ENCODE results near the gene ADRM1. TPM values are rescaled to one million over a fixed set of nuclear protein-coding genes. Genes with fewer than 3 reads are reported as not detected.

Gene ADRM1
- total RNA-seq, 1 donor from 2014 or later = 87.2 TPM

DNA sequence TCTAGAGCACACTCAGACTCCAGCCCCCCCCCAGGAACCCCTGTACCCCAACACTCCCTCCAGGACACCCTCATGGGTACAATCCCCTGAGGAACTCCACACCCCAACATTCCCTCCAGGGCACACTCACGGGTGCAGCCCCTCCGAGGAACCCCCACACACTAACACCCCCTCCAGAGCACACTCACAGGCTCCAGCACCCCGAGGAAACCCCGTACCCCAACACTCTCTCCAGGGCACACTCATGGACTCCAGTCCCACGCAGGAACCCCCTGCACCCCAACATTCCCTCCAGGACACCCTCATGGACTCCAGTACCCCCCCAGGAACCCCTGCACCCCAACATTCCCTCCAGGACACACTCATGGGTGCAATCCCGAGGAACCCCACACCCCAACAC, 32.7 kb downstream of the ADRM1 start:
- peaks cover 23% of the 10 kb centered on the region for H3K36me3 Mint-ChIP-seq (ENCODE audit: low read depth)
- H3K27me3 Mint-ChIP-seq (ENCODE audit: low read depth) = no peaks in the 10 kb centered on the region
- H3K9me3 Mint-ChIP-seq (ENCODE audit: low read depth) = no peaks in the 10 kb centered on the region
- no peak for DNase-seq (ENCODE audit: low spot score)
- H3K4me1 Mint-ChIP-seq (ENCODE audit: low read depth) = no peaks in the 10 kb centered on the region
- no peak overlapping the region for H3K4me3 Mint-ChIP-seq (ENCODE audit: unreplicated experiment)
- TF ChIP-seq, protein P1, sequence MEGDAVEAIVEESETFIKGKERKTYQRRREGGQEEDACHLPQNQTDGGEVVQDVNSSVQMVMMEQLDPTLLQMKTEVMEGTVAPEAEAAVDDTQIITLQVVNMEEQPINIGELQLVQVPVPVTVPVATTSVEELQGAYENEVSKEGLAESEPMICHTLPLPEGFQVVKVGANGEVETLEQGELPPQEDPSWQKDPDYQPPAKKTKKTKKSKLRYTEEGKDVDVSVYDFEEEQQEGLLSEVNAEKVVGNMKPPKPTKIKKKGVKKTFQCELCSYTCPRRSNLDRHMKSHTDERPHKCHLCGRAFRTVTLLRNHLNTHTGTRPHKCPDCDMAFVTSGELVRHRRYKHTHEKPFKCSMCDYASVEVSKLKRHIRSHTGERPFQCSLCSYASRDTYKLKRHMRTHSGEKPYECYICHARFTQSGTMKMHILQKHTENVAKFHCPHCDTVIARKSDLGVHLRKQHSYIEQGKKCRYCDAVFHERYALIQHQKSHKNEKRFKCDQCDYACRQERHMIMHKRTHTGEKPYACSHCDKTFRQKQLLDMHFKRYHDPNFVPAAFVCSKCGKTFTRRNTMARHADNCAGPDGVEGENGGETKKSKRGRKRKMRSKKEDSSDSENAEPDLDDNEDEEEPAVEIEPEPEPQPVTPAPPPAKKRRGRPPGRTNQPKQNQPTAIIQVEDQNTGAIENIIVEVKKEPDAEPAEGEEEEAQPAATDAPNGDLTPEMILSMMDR (IDR thresholded peaks at IDR 0.05) = no peak
- no peak overlapping the region for H3K27ac Mint-ChIP-seq (ENCODE audit: unreplicated experiment)

GRCh38 chr20:62336329-62336728, 33.5 kb downstream of the ADRM1 start:
- TF ChIP-seq, protein P1 (IDR thresholded peaks at IDR 0.05) = no peak
- Mint-ChIP-seq H3K4me1 (ENCODE audit: low read depth) (no peaks in the 10 kb centered on the region), H3K27ac (ENCODE audit: unreplicated experiment) (no peak overlapping the region), H3K9me3 (ENCODE audit: low read depth) (no peaks in the 10 kb centered on the region), H3K27me3 (ENCODE audit: low read depth) (no peaks in the 10 kb centered on the region), H3K4me3 (ENCODE audit: unreplicated experiment) (no peak overlapping the region), H3K36me3 (ENCODE audit: low read depth) (peaks cover 26% of the 10 kb centered on the region)
- no peak for DNase-seq (ENCODE audit: low spot score)

- H3K36me3 Mint-ChIP-seq (ENCODE audit: low read depth) = peaks cover 28% of the 10 kb centered on the region
Measured at GRCh38 chr20:62336775-62337557, 34.2 kb downstream of the ADRM1 start.

GRCh38 chr20:62337558-62338293, 34.9 kb downstream of the ADRM1 start:
- H3K4me1 Mint-ChIP-seq (ENCODE audit: low read depth) = no peaks in the 10 kb centered on the region
- DNase-seq (ENCODE audit: low spot score) = no peak
- no peak overlapping the region for H3K27ac Mint-ChIP-seq (ENCODE audit: unreplicated experiment)
- no peaks in the 10 kb centered on the region for H3K9me3 Mint-ChIP-seq (ENCODE audit: low read depth)
- TF ChIP-seq, protein P1 (IDR thresholded peaks at IDR 0.05) = no peak
- H3K27me3 Mint-ChIP-seq (ENCODE audit: low read depth) = no peaks in the 10 kb centered on the region
- H3K4me3 Mint-ChIP-seq (ENCODE audit: unreplicated experiment) = no peak overlapping the region
- H3K36me3 Mint-ChIP-seq (ENCODE audit: low read depth) = peaks cover 29% of the 10 kb centered on the region

More at GRCh38 chr20:62336775-62337557, 34.2 kb downstream of the ADRM1 start:
- TF ChIP-seq, protein P1 (IDR thresholded peaks at IDR 0.05) = no peak
- DNase-seq (ENCODE audit: low spot score) = no peak
- Mint-ChIP-seq H3K4me1 (ENCODE audit: low read depth) (no peaks in the 10 kb centered on the region), H3K27ac (ENCODE audit: unreplicated experiment) (no peak overlapping the region), H3K9me3 (ENCODE audit: low read depth) (no peaks in the 10 kb centered on the region), H3K4me3 (ENCODE audit: unreplicated experiment) (no peak overlapping the region), H3K27me3 (ENCODE audit: low read depth) (no peaks in the 10 kb centered on the region)

DNA sequence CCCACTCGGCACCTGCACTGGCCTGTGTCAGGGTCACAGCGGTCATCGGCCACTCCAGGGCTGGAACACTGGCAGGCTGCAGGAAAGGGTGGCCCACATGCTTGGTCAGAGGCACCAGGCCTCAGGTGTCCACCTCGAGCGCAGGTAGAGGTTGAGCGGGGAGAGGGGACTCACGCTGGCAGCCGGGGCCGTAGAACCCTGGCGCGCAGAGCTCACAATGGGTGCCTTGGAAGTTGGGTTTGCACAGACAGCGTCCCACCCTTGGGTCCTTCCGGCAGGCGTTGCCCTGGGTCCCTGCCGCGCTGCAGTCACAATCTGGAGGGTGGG, 35.5 kb downstream of the ADRM1 start:
- peaks cover 34% of the 10 kb centered on the region for H3K36me3 Mint-ChIP-seq (ENCODE audit: low read depth)
- no peaks in the 10 kb centered on the region for H3K27me3 Mint-ChIP-seq (ENCODE audit: low read depth)
- DNase-seq (ENCODE audit: low spot score) = no peak
- TF ChIP-seq, protein P1 (IDR thresholded peaks at IDR 0.05) = no peak
- no peaks in the 10 kb centered on the region for H3K4me1 Mint-ChIP-seq (ENCODE audit: low read depth)
- no peak overlapping the region for H3K4me3 Mint-ChIP-seq (ENCODE audit: unreplicated experiment)
- no peaks in the 10 kb centered on the region for H3K9me3 Mint-ChIP-seq (ENCODE audit: low read depth)
- no peak overlapping the region for H3K27ac Mint-ChIP-seq (ENCODE audit: unreplicated experiment)

Measured in chondrocyte (in vitro differentiated cells).